Parathyroid adenoma (tissue), 2 donors: ENCODE data around the gene CAV3.

Experiments used
- H2AFZ ChIP-seq: fragments of 300-600 bp; sonication (generic); one replicate; pipeline ENCODE4 v1.7.0; 2017; ENCODE audit warnings: antibody characterized with exemption, mild to moderate bottlenecking
- H3K27ac ChIP-seq: fragments of 300-600 bp; sonication (generic); one replicate; pipeline ENCODE4 v1.7.0; 2017
- H3K27me3 ChIP-seq: fragments of 300-600 bp; sonication (generic); one replicate; pipeline ENCODE4 v1.7.0; 2017; ENCODE audit warnings: low read length; ENCODE audit not compliant: control insufficient read depth, insufficient read depth
- H3K36me3 ChIP-seq: fragments of 300-600 bp; sonication (generic); one replicate; pipeline ENCODE4 v1.7.0; 2017; ENCODE audit warnings: low read length; ENCODE audit not compliant: control insufficient read depth, insufficient read depth
- H3K4me1 ChIP-seq: fragments of 300-600 bp; sonication (generic); one replicate; pipeline ENCODE4 v1.7.0; 2017; ENCODE audit warnings: control low read depth
- H3K4me2 ChIP-seq: fragments of 300-600 bp; sonication (generic); one replicate; pipeline ENCODE4 v1.7.0; 2017; ENCODE audit warnings: low read length
- H3K4me3 ChIP-seq: fragments of 300-600 bp; sonication (generic); one replicate; pipeline ENCODE4 v1.7.0; 2017; ENCODE audit warnings: low read depth, low read length
- H3K79me2 ChIP-seq: fragments of 300-600 bp; sonication (generic); one replicate; pipeline ENCODE4 v1.7.0; 2017; ENCODE audit warnings: control low read depth
- H3K9ac ChIP-seq: fragments of 300-600 bp; sonication (generic); one replicate; pipeline ENCODE4 v1.7.0; 2017; ENCODE audit warnings: mild to moderate bottlenecking
- H3K9me3 ChIP-seq: fragments of 300-600 bp; sonication (generic); one replicate; pipeline ENCODE4 v1.7.0; 2017; ENCODE audit warnings: low read length; ENCODE audit not compliant: control insufficient read depth
- CTCF ChIP-seq: fragments of 300-600 bp; sonication (generic); IDR thresholded peaks from one replicate; pipeline ENCODE4 v1.7.0; 2017; ENCODE audit warnings: antibody characterized with exemption, mild to moderate bottlenecking
- donor health status: primary hyperparathyroidism.

Gene CAV3

DNA sequence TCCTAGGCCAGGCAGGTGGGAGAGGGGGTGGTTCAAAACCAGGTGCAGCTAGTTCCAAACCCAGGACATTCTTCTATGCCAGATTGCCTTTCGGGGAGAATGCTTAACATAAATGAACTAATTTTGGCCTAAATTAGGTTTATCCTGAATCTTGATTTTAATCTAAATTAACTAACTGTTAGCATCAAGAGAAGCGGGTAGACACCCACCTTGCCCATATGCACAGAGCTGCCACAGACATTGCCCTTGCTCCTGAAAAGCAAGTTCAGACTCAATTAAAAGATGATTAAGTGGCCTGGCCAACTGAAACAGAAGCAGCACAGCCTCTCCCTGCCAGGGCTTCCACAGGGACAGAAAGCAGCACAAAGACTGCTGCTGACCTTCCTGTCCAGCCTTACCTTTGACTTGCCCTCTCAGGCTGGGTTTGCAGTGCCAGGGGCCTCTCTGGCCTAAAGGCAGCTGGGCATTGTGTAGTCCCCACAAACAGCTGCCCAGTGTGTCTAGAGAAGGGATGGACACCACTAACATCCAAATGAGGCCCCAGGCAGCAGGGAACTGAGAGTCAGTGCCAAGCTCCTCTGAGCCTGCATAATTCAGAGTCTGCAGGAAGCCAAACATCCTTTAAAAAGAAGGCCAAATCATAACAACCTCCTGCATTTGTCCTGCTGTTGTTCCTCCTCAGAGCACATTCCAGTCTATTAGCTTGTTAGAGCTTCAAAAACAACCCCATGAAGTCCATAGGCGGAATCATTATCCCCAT, 51.3 kb downstream of the CAV3 start:
- Histone ChIP-seq H3K27me3 (no peaks in the 10 kb centered on the region), H3K4me2 (no peak overlapping the region), H3K27ac (no peak overlapping the region), H3K9me3 (no peaks in the 10 kb centered on the region), H3K79me2 (no peaks in the 10 kb centered on the region), H2AFZ (no peak overlapping the region), H3K4me1 (no peaks in the 10 kb centered on the region), H3K9ac (no peak overlapping the region), H3K4me3 (no peak overlapping the region), H3K36me3 (no peaks in the 10 kb centered on the region)
- no peak for TF ChIP-seq CTCF

DNA sequence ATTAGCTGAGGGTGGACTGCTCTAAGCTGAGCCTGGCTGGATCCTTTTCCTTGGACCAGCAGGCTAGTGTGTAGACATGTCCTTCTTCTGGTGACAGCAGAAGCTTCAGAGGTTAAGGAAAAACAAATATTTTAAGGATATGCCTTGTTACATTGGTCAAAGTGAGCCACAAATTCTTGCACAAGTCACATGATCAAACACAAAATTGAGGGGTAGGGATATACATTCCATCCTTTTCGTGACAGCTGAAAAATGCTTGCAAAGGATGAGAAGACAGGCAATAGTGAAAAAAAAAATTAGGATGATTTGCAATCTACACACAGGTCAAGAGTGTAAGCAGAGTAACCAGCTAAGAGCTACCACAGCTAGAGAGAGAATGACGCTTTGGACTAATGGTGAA, 56.9 kb downstream of the CAV3 start:
- no peak overlapping the region for H3K4me3 ChIP-seq
- no peak overlapping the region for H3K9ac ChIP-seq
- H2AFZ ChIP-seq: no peak overlapping the region
- H3K27me3 ChIP-seq: no peaks in the 10 kb centered on the region
- H3K79me2 ChIP-seq: no peaks in the 10 kb centered on the region
- no peaks in the 10 kb centered on the region for H3K36me3 ChIP-seq
- H3K9me3 ChIP-seq: no peaks in the 10 kb centered on the region
- TF ChIP-seq CTCF: no peak
- H3K27ac ChIP-seq: no peak overlapping the region
- no peaks in the 10 kb centered on the region for H3K4me1 ChIP-seq
- H3K4me2 ChIP-seq: no peak overlapping the region

DNA sequence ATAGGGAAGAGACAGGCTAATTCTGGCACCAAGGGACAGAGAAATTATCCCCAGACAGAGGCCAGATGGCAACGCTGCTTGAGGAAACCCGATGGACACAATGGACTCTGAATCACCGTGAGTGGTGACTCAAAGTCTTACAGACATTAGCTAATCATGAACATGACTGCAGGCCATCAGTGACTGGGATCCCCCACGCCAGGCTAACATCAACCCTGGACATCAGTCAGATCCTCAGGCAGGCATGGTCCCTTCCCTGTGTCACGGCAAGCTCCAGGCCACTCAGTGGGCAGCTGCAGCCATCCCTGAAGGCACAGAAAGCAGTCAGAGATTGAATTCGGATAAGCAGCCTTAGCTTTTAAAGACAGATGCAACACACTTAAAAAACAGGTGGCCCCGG, 59.6 kb downstream of the CAV3 start:
- no peaks in the 10 kb centered on the region for H3K27me3 ChIP-seq
- H3K27ac ChIP-seq: no peak overlapping the region
- H3K4me1 ChIP-seq: no peaks in the 10 kb centered on the region
- no peaks in the 10 kb centered on the region for H3K36me3 ChIP-seq
- no peak overlapping the region for H3K4me3 ChIP-seq
- H3K9me3 ChIP-seq: no peaks in the 10 kb centered on the region
- no peak overlapping the region for H3K9ac ChIP-seq
- no peak overlapping the region for H2AFZ ChIP-seq
- H3K4me2 ChIP-seq: no peak overlapping the region
- TF ChIP-seq CTCF: no peak
- no peaks in the 10 kb centered on the region for H3K79me2 ChIP-seq

- no peak overlapping the region for H3K4me3 ChIP-seq
- no peaks in the 10 kb centered on the region for H3K9me3 ChIP-seq
- no peak overlapping the region for H3K27ac ChIP-seq
- no peak overlapping the region for H3K9ac ChIP-seq
- no peak overlapping the region for H3K4me2 ChIP-seq
- TF ChIP-seq CTCF: no peak
- H3K79me2 ChIP-seq: no peaks in the 10 kb centered on the region
- H2AFZ ChIP-seq: no peak overlapping the region
- H3K36me3 ChIP-seq: no peaks in the 10 kb centered on the region
- H3K4me1 ChIP-seq: no peaks in the 10 kb centered on the region
- no peaks in the 10 kb centered on the region for H3K27me3 ChIP-seq
These were observed 60.6 kb downstream of the CAV3 start for GRCh38 chr3:8794247-8794646.
